Heart left ventricle (tissue), 16 donors: ENCODE results near the gene KCNAB2. TPM values are rescaled to one million over a fixed set of nuclear protein-coding genes. Genes with fewer than 3 reads are reported as not detected.

Experiments used
- ATAC-seq, 4 donors: fragments of 200-7000 bp; cut with Tn5 transposase; one replicate each; pipeline ENCODE4 v1.9.1; 2020 to 2022; ENCODE audit warnings: moderate library complexity in 4 of 4, mild to moderate bottlenecking in 3 of 4, moderate number of reproducible peaks in 1 of 4
- DNase-seq, 5 donors: peaks; one replicate each; pipeline ENCODE4 v3.0.0-alpha.2; 2020
- H3K27ac ChIP-seq, 12 donors: fragments of 200-600 bp; sonication (generic) in 4 of 12; one replicate each; pipeline versions ENCODE4 v1.5.0 to v1.8.0; 2016 to 2022; ENCODE audit warnings: mild to moderate bottlenecking in 2 of 12
- H3K27me3 ChIP-seq, 9 donors: fragments of 200-600 bp; sonication (generic) in 2 of 9; one replicate each; pipeline versions ENCODE4 v1.5.1 to v1.8.0; 2016 to 2022; ENCODE audit warnings: mild to moderate bottlenecking in 3 of 9
- H3K36me3 ChIP-seq, 9 donors: fragments of 200-600 bp; sonication (generic) in 2 of 9; one replicate each; pipeline versions ENCODE4 v1.5.0 to v1.8.0; 2018 to 2022; ENCODE audit warnings: mild to moderate bottlenecking in 2 of 9
- H3K4me1 ChIP-seq, 12 donors: fragments of 200-600 bp; sonication (generic) in 4 of 12; one replicate each; pipeline versions ENCODE4 v1.5.0 to v1.8.0; 2016 to 2022; ENCODE audit warnings: mild to moderate bottlenecking in 3 of 12
- H3K4me3 ChIP-seq, 12 donors: fragments of 200-600 bp; sonication (generic) in 4 of 12; one replicate each; pipeline versions ENCODE4 v1.5.0 to v1.8.0; 2017 to 2022; ENCODE audit warnings: mild to moderate bottlenecking in 9 of 12, moderate library complexity in 4 of 12
- H3K9me3 ChIP-seq, 12 donors: fragments of 200-600 bp; sonication (generic) in 4 of 12; one replicate each; pipeline versions ENCODE4 v1.5.0 to v1.8.0; 2016 to 2022; ENCODE audit warnings: mild to moderate bottlenecking in 1 of 12
- POLR2A ChIP-seq, 2 donors: fragments of 450-650 bp; IDR thresholded peaks; one replicate each; pipeline ENCODE4 v1.6.1; 2017; ENCODE audit warnings: antibody characterized with exemption in 2 of 2, mild to moderate bottlenecking in 2 of 2, moderate library complexity in 2 of 2
- whole genome bisulfite sequencing, 4 donors: extraction: QIAGEN DNeasy Blood & Tissue Kit in 2 of 4; methylation state at CpG; one replicate each; pipeline versions ENCODE4 v1.1.5 to v1.1.7; 2013 to 2018; 5-methylcytosine and 5-hydroxymethylcytosine counted together
- intact Hi-C, 10 donors: fragments of 100-400 bp; cut with DNase I; formaldehyde crosslinking; loops; one replicate each; pipeline versions ENCODE4 v1.11.1 to v1.14.2; 2022
- polyA plus RNA-seq, 2 donors: library from polyadenylated mRNA; stranded (reverse); fragments of 200-250 nt; gene quantifications; one replicate each; pipeline ENCODE4 v1.2.3, GENCODE V29; 2013
- total RNA-seq, 9 donors: library from RNA; depleted of rRNA in 2 of 9; stranded (reverse); fragments of >200 nt in 2 of 9; fragmentation: NEBNext Ultra II Directional in 3 of 9; extraction: Animal tissue kit (Norgen Biotek cat#: 25700) in 3 of 9; gene quantifications; one replicate each; pipeline versions ENCODE4 v1.1.0 to v1.2.4, GENCODE V29; 2016 to 2023
- TF ChIP-seq, protein P1 (sequence below), 12 donors: fragments of 200-600 bp; sonication (generic) in 4 of 12; IDR thresholded peaks; one replicate each; pipeline versions ENCODE4 v1.5.0 to v1.8.0; 2018 to 2022; ENCODE audit warnings: antibody characterized with exemption in 12 of 12, mild to moderate bottlenecking in 5 of 12
- donor health status: ischemic (EF 13 %, LVEDD 7.1; RV severe dilation, severe dysfunction).
- donor health status: healthy with polysubstance abuse.
- donor health status: DM: no; HTN: yes; CAD: no.
- donor health status: DM: no; HTN: no; CAD: no.
- donor health status: ischemic (EF 25% LVEDD 6.9; RV normal size, moderate dysfunction).
- donor health status: ischemic (EF 25% LVEDD 5.7; RV mildly dilated, moderate dysfunction).
- donor health status: healthy.
- donor health status: DM: yes; HTN: yes; CAD: no.
- donor health status: ischemic (EF 35%, LVEDD 5.7; RV mildly dilated, moderate dysfunction).
- donor health status: nonischemic (EF 11% LVEDD 7.7; RV severe dilation, severe dysfunction).
- donor health status: DM: yes; HTN: yes; CAD: no.
- donor health status: PGD.
- donor health status: ischemic (EF 29% LVEDD 5.4; RV normal size, mild dysfunction).
- donor health status: nonischemic (EF 23%, LVEDD 6.1; RV moderate dilation, normal function).

KCNAB2 gene
- total and polyA plus RNA-seq, 11 donors: 10.7 to 51.4 (median 27.2) TPM

DNA sequence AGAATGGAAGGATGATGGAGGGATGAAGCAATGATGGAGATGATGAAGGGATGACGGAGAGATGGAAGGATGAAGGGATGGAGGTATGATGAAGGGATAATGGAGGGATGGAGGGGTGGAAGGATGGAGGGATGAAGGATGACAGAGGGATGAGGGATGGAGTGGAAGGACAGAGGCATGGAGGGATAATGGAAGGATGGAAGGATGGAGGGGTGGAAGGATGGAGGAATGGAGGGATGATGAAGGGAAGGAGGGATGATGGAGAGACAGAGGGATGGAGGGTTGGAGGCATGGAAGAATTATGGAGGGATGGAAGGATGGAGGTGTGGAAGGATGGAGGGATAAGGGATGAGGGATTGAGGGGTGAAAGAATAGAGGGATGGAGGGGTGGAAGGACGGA, 62.8 kb downstream of the KCNAB2 start:
- TF ChIP-seq POLR2A (IDR thresholded peaks at IDR 0.05): no peak
- TF ChIP-seq, protein P1, sequence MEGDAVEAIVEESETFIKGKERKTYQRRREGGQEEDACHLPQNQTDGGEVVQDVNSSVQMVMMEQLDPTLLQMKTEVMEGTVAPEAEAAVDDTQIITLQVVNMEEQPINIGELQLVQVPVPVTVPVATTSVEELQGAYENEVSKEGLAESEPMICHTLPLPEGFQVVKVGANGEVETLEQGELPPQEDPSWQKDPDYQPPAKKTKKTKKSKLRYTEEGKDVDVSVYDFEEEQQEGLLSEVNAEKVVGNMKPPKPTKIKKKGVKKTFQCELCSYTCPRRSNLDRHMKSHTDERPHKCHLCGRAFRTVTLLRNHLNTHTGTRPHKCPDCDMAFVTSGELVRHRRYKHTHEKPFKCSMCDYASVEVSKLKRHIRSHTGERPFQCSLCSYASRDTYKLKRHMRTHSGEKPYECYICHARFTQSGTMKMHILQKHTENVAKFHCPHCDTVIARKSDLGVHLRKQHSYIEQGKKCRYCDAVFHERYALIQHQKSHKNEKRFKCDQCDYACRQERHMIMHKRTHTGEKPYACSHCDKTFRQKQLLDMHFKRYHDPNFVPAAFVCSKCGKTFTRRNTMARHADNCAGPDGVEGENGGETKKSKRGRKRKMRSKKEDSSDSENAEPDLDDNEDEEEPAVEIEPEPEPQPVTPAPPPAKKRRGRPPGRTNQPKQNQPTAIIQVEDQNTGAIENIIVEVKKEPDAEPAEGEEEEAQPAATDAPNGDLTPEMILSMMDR (IDR thresholded peaks at IDR 0.05): no peak

DNA sequence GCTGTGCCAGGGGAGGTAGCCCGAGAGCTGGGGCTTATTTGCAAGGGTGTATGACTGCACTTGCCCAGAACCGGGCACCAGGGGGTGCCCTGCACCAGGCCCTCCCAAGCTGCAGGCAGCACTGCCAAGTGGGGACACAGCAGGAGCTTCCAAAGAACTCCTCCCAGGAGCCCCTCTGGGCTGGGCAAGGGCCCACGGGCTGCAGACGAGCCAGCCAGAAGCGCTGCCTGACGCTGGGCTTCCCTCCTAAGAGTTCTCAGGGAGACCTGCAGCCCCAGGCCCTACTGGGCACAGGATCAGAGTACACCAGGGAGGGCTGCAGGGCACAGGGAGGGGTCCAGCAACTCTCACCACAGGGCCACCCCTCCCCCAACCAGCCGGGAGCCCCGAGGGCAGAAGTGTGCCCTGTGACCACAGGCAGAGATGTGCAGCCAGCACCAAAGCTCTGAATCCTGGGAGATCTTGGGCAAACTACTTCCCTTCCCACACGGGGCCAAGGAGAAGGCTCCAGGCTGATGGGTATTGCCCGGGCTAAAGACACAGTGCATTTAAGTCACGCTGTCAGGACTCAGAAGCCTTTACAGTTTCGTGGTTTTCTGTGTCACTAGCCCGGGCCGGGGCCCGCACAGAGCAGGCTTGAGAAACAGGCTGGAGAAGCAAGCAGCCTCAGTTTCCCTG, 63.4 kb downstream of the KCNAB2 start:
- ATAC-seq (peak in 3 of 4 donors; percentile 39 to 65 (median 57)), DNase-seq (peak in 2 of 5 donors; percentile 19 to 53)
- no peak for TF ChIP-seq POLR2A (IDR thresholded peaks at IDR 0.05)
- TF ChIP-seq, protein P1 (IDR thresholded peaks at IDR 0.05): peak in 8 of 12 donors; percentile 18 to 43 (median 26)
- Histone ChIP-seq H3K4me3 (no peak overlapping the region), H3K27me3 (peaks cover 0 to 25% (median 3%) of the 10 kb centered on the region in 9 donors), H3K9me3 (no peaks in the 10 kb centered on the region), H3K4me1 (no peaks in the 10 kb centered on the region), H3K27ac (no peak overlapping the region), H3K36me3 (no peaks in the 10 kb centered on the region)
- intact Hi-C loops: loop anchor here in 2 of 10 donors (1.0 to 10.0 kb wide), 2 partner anchors 135 to 136 kb away; partner anchors contain the start of gene HES3 (in 2 of the 2)
- 45 to 51% (median 49%) methylated on average over 13 to 15 of the region's 15 CpGs for WGBS, 4 donors

More for the DNA sequence above, 62.8 kb downstream of the KCNAB2 start:
- DNase-seq (no peak), ATAC-seq (no peak)
- Histone ChIP-seq H3K36me3 (no peaks in the 10 kb centered on the region), H3K27ac (no peak overlapping the region), H3K4me1 (no peaks in the 10 kb centered on the region), H3K4me3 (no peak overlapping the region), H3K9me3 (no peaks in the 10 kb centered on the region), H3K27me3 (peaks cover 0 to 31% (median 3%) of the 10 kb centered on the region in 9 donors)
- intact Hi-C loops: loop anchor here in 1 of 10 donors (10.0 kb wide), 1 partner anchor 136 kb away; the partner anchor contains the start of gene HES3
- WGBS, 4 donors: 66 to 74% (median 72%) methylated on average over 2 of the region's 2 CpGs

DNA sequence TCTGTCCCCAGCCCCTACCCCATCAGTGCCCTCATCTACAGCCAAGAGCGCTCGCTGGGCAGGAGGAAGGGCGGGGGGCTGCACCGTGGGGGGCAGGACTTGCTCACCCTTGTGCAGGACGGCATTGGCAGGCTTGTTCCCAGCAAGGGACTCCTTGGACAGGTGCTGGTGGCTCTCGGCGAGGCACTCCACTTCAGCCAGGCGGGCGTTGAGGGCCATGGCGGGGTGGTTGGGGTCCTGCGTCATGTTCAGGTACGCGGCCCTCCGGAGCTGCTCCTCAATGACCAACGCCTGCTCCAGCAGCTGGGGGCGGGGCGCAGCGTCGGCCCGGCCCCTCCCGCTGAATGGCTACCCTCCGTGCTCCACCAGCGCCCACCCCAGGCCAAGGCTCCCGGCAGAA, 64.0 kb downstream of the KCNAB2 start:
- H3K4me1 ChIP-seq: no peaks in the 10 kb centered on the region
- 69 to 86% (median 75%) methylated on average over 10 to 24 of the region's 24 CpGs for WGBS, 4 donors
- H3K27me3 ChIP-seq: peaks cover 0 to 21% (median 1%) of the 10 kb centered on the region in 9 donors
- ATAC-seq (no peak), DNase-seq (peak in 2 of 5 donors; percentile 19 to 57)
- no peak overlapping the region for H3K4me3 ChIP-seq
- H3K27ac ChIP-seq: no peak overlapping the region
- intact Hi-C loops: loop anchor here in 2 of 10 donors (1.0 to 10.0 kb wide), 2 partner anchors 135 kb away; partner anchors contain the start of gene HES3 (in 2 of the 2)
- H3K36me3 ChIP-seq: no peaks in the 10 kb centered on the region
- H3K9me3 ChIP-seq: no peaks in the 10 kb centered on the region
- no peak for TF ChIP-seq POLR2A (IDR thresholded peaks at IDR 0.05)
- TF ChIP-seq, protein P1 (IDR thresholded peaks at IDR 0.05): no peak

DNA sequence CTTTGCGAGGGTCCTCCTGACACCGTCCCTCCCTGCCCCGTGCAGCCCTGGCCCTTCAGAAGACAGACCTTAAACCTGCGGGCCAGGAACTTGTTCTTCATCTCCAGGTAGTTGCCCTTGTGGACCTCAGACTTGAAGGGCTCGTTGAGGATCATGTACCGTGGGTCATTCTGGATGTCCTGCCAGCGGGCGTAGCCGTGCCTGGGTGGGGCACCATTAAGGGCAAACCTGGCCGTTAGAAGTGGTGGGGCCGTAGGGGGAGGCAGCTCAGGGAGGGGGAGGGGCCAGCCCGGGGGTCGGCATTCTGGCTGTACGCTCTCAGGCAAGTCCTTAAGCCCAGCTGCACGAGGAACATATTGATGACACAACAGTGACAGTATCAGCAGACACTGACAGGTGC, 64.6 kb downstream of the KCNAB2 start:
- no peak for ATAC-seq
- intact Hi-C loops: no loop called here

More for the DNA sequence above, 64.6 kb downstream of the KCNAB2 start:
- peak in 2 of 5 donors; percentile 1 to 25 for DNase-seq
- Histone ChIP-seq H3K36me3 (no peaks in the 10 kb centered on the region), H3K27ac (no peak overlapping the region), H3K4me1 (no peaks in the 10 kb centered on the region), H3K27me3 (peaks cover 0 to 21% (median 0%) of the 10 kb centered on the region in 9 donors), H3K9me3 (peaks cover 0 to 2% (median 0%) of the 10 kb centered on the region in 12 donors), H3K4me3 (no peak overlapping the region)
- no peak for TF ChIP-seq POLR2A (IDR thresholded peaks at IDR 0.05)
- TF ChIP-seq, protein P1 (IDR thresholded peaks at IDR 0.05): no peak
- WGBS, 4 donors: 76 to 78% (median 78%) methylated on average over 11 to 15 of the region's 15 CpGs
